Nephron (organoid): Measurements from ENCODE around the gene TSACC.
A peak's percentile ranks its signal among the peaks of the same experiment; 100 is the strongest.

ENCODE experiments used
- H3K27ac Mint-ChIP-seq, 3 experiments: 2 replicates each; pipeline ENCODE4 v1.8.0; 2020; ENCODE audit warnings: mixed read lengths in 3 of 3, mild to moderate bottlenecking in 2 of 3, moderate library complexity in 1 of 3
- H3K27me3 Mint-ChIP-seq: 2 replicates; pipeline ENCODE4 v1.8.0; 2021; ENCODE audit warnings: low read depth, mild to moderate bottlenecking, moderate library complexity, mixed read lengths
- H3K36me3 Mint-ChIP-seq: 2 replicates; pipeline ENCODE4 v1.8.0; 2020; ENCODE audit warnings: low read depth, mixed read lengths
- H3K4me1 Mint-ChIP-seq: 2 replicates; pipeline ENCODE4 v1.8.0; 2020; ENCODE audit warnings: mixed read lengths
- H3K4me3 Mint-ChIP-seq, 3 experiments: 2 replicates each; pipeline ENCODE4 v1.8.0; 2020; ENCODE audit warnings: mild to moderate bottlenecking in 3 of 3, mixed read lengths in 3 of 3, moderate library complexity in 2 of 3
- H3K9me3 Mint-ChIP-seq: 2 replicates; pipeline ENCODE4 v1.8.0; 2020; ENCODE audit warnings: mixed read lengths
- TF ChIP-seq, protein P1 (sequence below), 3 experiments: fragments of 200-600 bp; sonication (generic); IDR thresholded peaks; one replicate each; pipeline ENCODE4 v1.5.0; 2021; ENCODE audit warnings: antibody characterized with exemption in 3 of 3; ENCODE audit not compliant: unreplicated experiment in 3 of 3

The TSACC gene

DNA sequence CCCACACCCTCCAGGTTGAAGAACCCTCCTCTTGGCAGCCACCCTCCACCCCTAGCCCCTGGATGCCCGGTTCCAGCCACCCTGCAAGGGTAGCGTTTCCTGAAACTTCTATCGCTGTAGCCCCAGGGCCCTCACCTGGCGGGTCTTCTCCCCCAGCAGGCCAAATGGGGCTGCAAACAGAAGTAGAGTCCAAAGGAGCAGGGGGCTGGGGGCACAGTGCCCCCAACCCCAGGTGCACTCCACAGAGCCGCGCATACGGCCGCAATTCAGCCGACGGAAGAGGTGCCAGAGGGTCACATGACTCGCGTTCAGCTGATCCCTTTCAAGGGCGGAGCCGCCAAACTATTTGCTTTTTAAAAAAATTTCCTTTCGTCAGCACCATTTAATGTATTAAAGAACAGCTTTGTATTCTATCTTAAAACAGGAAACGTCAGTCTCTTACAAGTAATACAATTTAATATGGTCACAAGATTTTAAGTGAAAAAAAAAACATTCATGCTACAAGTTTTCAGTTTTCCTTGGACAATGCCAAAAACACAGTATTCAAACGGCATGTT, 42.9 kb upstream of the TSACC start, which contains the start of gene GLMP:
Gene GLMP, minus strand, starts transcription at position 289 of the 557 bp plus-strand sequence. Its CDS starts 34 bp downstream, at position 255.
- TF ChIP-seq, protein P1, sequence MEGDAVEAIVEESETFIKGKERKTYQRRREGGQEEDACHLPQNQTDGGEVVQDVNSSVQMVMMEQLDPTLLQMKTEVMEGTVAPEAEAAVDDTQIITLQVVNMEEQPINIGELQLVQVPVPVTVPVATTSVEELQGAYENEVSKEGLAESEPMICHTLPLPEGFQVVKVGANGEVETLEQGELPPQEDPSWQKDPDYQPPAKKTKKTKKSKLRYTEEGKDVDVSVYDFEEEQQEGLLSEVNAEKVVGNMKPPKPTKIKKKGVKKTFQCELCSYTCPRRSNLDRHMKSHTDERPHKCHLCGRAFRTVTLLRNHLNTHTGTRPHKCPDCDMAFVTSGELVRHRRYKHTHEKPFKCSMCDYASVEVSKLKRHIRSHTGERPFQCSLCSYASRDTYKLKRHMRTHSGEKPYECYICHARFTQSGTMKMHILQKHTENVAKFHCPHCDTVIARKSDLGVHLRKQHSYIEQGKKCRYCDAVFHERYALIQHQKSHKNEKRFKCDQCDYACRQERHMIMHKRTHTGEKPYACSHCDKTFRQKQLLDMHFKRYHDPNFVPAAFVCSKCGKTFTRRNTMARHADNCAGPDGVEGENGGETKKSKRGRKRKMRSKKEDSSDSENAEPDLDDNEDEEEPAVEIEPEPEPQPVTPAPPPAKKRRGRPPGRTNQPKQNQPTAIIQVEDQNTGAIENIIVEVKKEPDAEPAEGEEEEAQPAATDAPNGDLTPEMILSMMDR (IDR thresholded peaks at IDR 0.05; ENCODE audit: unreplicated experiment in 3 of 3): no peak
- peaks cover 6% of the 10 kb centered on the region for H3K36me3 Mint-ChIP-seq
- peaks cover 19% of the 10 kb centered on the region for H3K4me1 Mint-ChIP-seq
- H3K27me3 Mint-ChIP-seq: no peaks in the 10 kb centered on the region
- H3K9me3 Mint-ChIP-seq: no peaks in the 10 kb centered on the region
- H3K4me3 Mint-ChIP-seq: peak within 1 kb of the TSS; percentile 85 to 92 (median 92)
- peak within 1 kb of the TSS; percentile 35 to 78 (median 63) for H3K27ac Mint-ChIP-seq

DNA sequence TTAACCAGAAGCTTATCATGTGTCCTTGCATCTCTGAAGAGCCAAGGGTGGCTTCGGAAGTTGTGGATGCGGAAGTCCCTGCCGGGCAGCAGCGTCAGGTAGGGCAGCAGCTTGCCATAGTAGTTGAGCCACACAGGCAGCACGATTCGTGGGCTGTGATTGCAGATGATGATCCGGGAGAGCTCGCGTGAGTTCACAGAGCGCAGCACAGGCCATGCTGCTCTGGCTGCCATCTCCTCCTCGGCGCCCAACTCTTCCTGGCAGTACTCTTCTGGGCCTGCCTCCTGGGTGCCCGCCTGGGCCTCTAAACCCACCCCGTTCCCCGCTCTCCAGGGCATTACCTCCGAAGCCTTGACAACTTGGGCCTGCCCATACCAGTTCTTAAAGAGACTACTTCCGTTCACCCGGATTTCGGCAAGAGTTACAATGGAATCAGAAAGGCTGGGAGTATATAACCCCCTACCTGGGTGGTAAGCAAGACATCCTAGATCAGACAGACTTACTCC, 39.4 kb upstream of the TSACC start, which contains the start of gene VHLL:
Gene VHLL, minus strand, starts transcription at position 456 of the 506 bp plus-strand sequence. Its CDS starts 118 bp downstream, at position 338.
- H3K4me3 Mint-ChIP-seq: no peak within 1 kb of the TSS
- TF ChIP-seq, protein P1 (IDR thresholded peaks at IDR 0.05; ENCODE audit: unreplicated experiment in 3 of 3): no peak
- H3K9me3 Mint-ChIP-seq: no peaks in the 10 kb centered on the region
- H3K27me3 Mint-ChIP-seq: no peaks in the 10 kb centered on the region
- no peaks in the 10 kb centered on the region for H3K36me3 Mint-ChIP-seq
- no peak within 1 kb of the TSS for H3K27ac Mint-ChIP-seq
- H3K4me1 Mint-ChIP-seq: peaks cover 13% of the 10 kb centered on the region

DNA sequence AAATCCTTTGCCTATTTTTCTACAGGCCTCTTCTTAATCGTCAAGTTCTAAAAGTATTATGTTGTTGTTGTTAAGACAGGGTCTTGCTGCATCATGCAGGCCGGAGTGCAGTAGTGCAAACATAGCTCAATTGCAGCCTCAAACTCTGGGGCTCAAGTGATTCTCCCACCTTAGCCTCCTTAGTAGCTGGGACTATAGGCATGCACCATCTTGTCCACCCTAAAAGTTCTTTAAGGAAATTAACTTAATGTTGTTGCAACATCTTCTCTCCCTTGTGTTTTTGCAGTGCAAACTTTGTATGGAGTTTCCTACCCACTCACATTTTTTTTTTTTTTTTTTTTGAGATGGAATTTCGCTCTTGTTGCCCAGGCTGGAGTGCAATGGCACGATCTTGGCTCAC, 35.1 kb upstream of the TSACC start:
- no peak overlapping the region for H3K4me3 Mint-ChIP-seq
- TF ChIP-seq, protein P1 (IDR thresholded peaks at IDR 0.05; ENCODE audit: unreplicated experiment in 3 of 3): no peak
- H3K27ac Mint-ChIP-seq: no peak overlapping the region
- H3K27me3 Mint-ChIP-seq: no peaks in the 10 kb centered on the region
- peaks cover 16% of the 10 kb centered on the region for H3K36me3 Mint-ChIP-seq
- H3K9me3 Mint-ChIP-seq: no peaks in the 10 kb centered on the region
- H3K4me1 Mint-ChIP-seq: no peaks in the 10 kb centered on the region

DNA sequence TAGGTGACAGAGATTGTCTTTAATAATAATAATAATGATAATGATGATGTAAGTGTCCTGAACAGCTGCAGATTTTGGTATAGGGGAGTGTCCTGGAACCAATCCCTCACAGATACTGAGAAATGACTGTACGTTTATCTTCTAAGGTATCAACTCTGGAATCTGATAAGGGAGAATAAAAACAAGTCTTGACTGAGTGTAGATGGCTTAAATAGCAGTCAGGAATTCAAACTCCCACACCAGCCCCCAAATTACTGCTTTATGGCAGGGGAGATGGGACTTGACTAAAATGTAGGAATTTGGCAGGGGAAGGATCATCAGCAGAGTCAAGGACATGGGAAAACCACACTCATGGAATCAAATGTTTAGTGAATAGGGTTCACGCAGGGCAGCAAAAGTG, 33.1 kb upstream of the TSACC start:
- Mint-ChIP-seq H3K9me3 (no peaks in the 10 kb centered on the region), H3K36me3 (peaks cover 26% of the 10 kb centered on the region), H3K4me3 (no peak overlapping the region), H3K4me1 (no peaks in the 10 kb centered on the region), H3K27me3 (no peaks in the 10 kb centered on the region), H3K27ac (no peak overlapping the region)
- TF ChIP-seq, protein P1 (IDR thresholded peaks at IDR 0.05; ENCODE audit: unreplicated experiment in 3 of 3): no peak

DNA sequence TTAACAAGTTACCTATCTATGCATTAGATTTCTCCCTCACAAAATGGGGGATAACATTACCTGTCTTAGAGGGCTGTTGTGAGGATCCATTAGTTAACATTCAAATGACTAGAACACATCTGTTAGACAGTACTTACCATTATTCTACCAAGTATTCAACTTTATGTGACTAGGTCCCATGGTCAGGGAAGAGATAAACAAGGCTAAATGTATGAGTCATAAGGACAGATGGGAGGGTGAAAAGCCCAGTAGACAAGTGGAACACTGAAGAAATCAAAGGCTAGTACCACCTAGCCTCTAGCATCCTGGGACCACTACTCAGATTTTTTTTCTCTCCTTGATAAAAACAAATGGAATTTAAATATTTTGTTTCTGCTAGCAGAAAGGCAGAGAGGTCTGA, 30.2 kb upstream of the TSACC start:
- Mint-ChIP-seq H3K9me3 (no peaks in the 10 kb centered on the region), H3K27ac (no peak overlapping the region), H3K4me3 (no peak overlapping the region), H3K27me3 (no peaks in the 10 kb centered on the region), H3K4me1 (no peaks in the 10 kb centered on the region), H3K36me3 (peaks cover 49% of the 10 kb centered on the region)
- TF ChIP-seq, protein P1 (IDR thresholded peaks at IDR 0.05; ENCODE audit: unreplicated experiment in 3 of 3): no peak

DNA sequence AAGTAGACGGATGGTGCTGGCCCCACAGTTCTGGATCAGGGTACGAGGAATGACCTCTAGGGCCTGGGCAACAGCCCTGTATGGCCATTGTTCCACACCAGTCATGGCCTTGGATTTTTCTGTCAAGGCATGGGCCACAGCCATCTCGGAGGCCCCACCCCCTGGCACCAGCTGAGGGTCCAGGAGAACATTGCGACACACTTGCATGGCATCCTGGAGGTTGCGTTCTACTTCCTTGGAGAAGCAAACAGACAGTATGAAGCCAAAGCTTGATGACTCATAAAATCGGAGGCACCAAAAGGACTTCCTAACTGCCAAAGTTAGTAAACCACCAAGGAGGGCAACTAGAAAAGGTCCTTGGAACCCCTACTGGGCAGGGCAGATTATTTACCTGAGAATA, 27.4 kb upstream of the TSACC start:
- H3K4me3 Mint-ChIP-seq: no peak overlapping the region

More for the DNA sequence above, 27.4 kb upstream of the TSACC start:
- peaks cover 72% of the 10 kb centered on the region for H3K36me3 Mint-ChIP-seq
- no peaks in the 10 kb centered on the region for H3K9me3 Mint-ChIP-seq
- H3K27ac Mint-ChIP-seq: no peak overlapping the region
- TF ChIP-seq, protein P1 (IDR thresholded peaks at IDR 0.05; ENCODE audit: unreplicated experiment in 3 of 3): no peak
- no peaks in the 10 kb centered on the region for H3K27me3 Mint-ChIP-seq
- no peaks in the 10 kb centered on the region for H3K4me1 Mint-ChIP-seq
